Dermis blood vessel endothelial cell (primary cell): ENCODE data around the gene CORO6. TPM values are rescaled to one million over a fixed set of nuclear protein-coding genes. Genes with fewer than 3 reads are reported as not detected.

ENCODE experiments used
- DNase-seq: peaks from one replicate; pipeline ENCODE4 v3.0.0; 2010
- total RNA-seq: library from RNA; depleted of rRNA; stranded (reverse); fragments of >200 nt; gene quantifications from 2 replicates; pipeline ENCODE4 v1.2.3, GENCODE V29; 2014

The CORO6 gene
- total RNA-seq, 1 donor from 2014 or later, result 3.9 TPM

- DNase-seq, result peak; percentile 37
Observed at GRCh38 chr17:29590411-29591145, 32.1 kb downstream of the CORO6 start.

GRCh38 chr17:29589524-29590410 is 32.9 kb downstream of the CORO6 start, which contains the start of gene GIT1:
Gene GIT1 (minus strand): TSS chr17:29589648. CDS start chr17:29589378, 270 bp downstream.
- peak; percentile 87 for DNase-seq

GRCh38 chr17:29588562-29589411 is 33.9 kb downstream of the CORO6 start:
- peak; percentile 44 for DNase-seq

- peak; percentile 40 for DNase-seq
Observed at GRCh38 chr17:29588017-29588561, 34.6 kb downstream of the CORO6 start.

GRCh38 chr17:29587591-29587990 is 35.1 kb downstream of the CORO6 start:
- DNase-seq, result no peak

- no peak for DNase-seq
Observed at GRCh38 chr17:29586676-29587469, 35.8 kb downstream of the CORO6 start.

GRCh38 chr17:29585080-29585751 is 37.5 kb downstream of the CORO6 start:
- peak; percentile 81 for DNase-seq

GRCh38 chr17:29584452-29585079 is 38.1 kb downstream of the CORO6 start:
- DNase-seq, result peak; percentile 24

- no peak for DNase-seq
Observed at GRCh38 chr17:29583324-29584248, 39.1 kb downstream of the CORO6 start.

- no peak for DNase-seq
Observed at GRCh38 chr17:29582772-29583171, 39.9 kb downstream of the CORO6 start.

GRCh38 chr17:29582254-29582765 is 40.4 kb downstream of the CORO6 start:
- DNase-seq, result no peak

GRCh38 chr17:29581583-29582253 is 41.0 kb downstream of the CORO6 start:
- no peak for DNase-seq

- peak; percentile 94 for DNase-seq
Observed at GRCh38 chr17:29579866-29580771, 42.6 kb downstream of the CORO6 start.

GRCh38 chr17:29578626-29579485 is 43.9 kb downstream of the CORO6 start:
- no peak for DNase-seq

GRCh38 chr17:29577385-29578211 is 45.1 kb downstream of the CORO6 start:
- DNase-seq, result no peak
